NCI-H2029 treated with DMSO at 0.1 percent for 48 hours (cell line): ENCODE data around the gene IFI44L.

Experiments
- DNase-seq: peaks from one replicate; lab custom pipeline; 2025; lab: John Stamatoyannopoulos, UW

Gene IFI44L

GRCh38 chr1:78688697-78689096, 68.4 kb downstream of the IFI44L start:
- DNase-seq: no peak

GRCh38 chr1:78690516-78690915, 70.3 kb downstream of the IFI44L start:
- no peak for DNase-seq

GRCh38 chr1:78691995-78692747, 71.9 kb downstream of the IFI44L start:
- peak; percentile 29 for DNase-seq
